Aorta (tissue), 5 donors: Measurements from ENCODE around the gene MRPL3. TPM values are rescaled to one million over a fixed set of nuclear protein-coding genes. Genes with fewer than 3 reads are reported as not detected.
"Not testable (repeated sequence)": the region's sequence is repeated elsewhere in the genome, so short reads cannot be mapped to it uniquely, and the experiment has no call there.

Source experiments
- ATAC-seq: fragments of 200-7000 bp; cut with Tn5 transposase; one replicate; pipeline ENCODE4 v1.9.1; 2022; ENCODE audit warnings: moderate library complexity; ENCODE audit not compliant: low FRiP score
- DNase-seq, 2 donors: peaks; one replicate each; pipeline ENCODE4 v3.0.0-alpha.2; 2020
- H3K27ac ChIP-seq, 2 donors: one replicate each; pipeline ENCODE4 v1.5.1; 2013; ENCODE audit warnings: low read length in 2 of 2, mild to moderate bottlenecking in 2 of 2, moderate library complexity in 2 of 2, control low read depth in 1 of 2, inconsistent platforms in 1 of 2, low read depth in 1 of 2
- H3K27me3 ChIP-seq, 2 donors: one replicate each; pipeline ENCODE4 v1.6.1; 2013; ENCODE audit warnings: control low read depth in 1 of 2, low read length in 1 of 2, mild to moderate bottlenecking in 1 of 2, moderate library complexity in 1 of 2; ENCODE audit not compliant: insufficient read depth in 2 of 2, control insufficient read depth in 1 of 2
- H3K36me3 ChIP-seq, 2 donors: one replicate each; pipeline ENCODE4 v1.6.1; 2013; ENCODE audit warnings: control low read depth in 1 of 2, low read length in 1 of 2, mild to moderate bottlenecking in 1 of 2; ENCODE audit not compliant: insufficient read depth in 2 of 2, control insufficient read depth in 1 of 2
- H3K4me1 ChIP-seq, 2 donors: one replicate each; pipeline ENCODE4 v1.6.1; 2013; ENCODE audit warnings: low read length in 2 of 2, control low read depth in 1 of 2, mild to moderate bottlenecking in 1 of 2, moderate library complexity in 1 of 2; ENCODE audit not compliant: insufficient read depth in 2 of 2, control insufficient read depth in 1 of 2
- H3K4me3 ChIP-seq, 2 donors: one replicate each; pipeline ENCODE4 v1.5.1; 2013; ENCODE audit warnings: low read length in 2 of 2, control low read depth in 1 of 2, mild to moderate bottlenecking in 1 of 2
- H3K9me3 ChIP-seq: one replicate; pipeline ENCODE4 v1.6.1; 2013; ENCODE audit warnings: mild to moderate bottlenecking, low read length; ENCODE audit not compliant: control insufficient read depth
- WGBS, 2 donors: extraction: QIAGEN DNeasy Blood & Tissue Kit; methylation state at CpG; one replicate each; pipeline ENCODE4 v1.1.7; 2013; 5-methylcytosine and 5-hydroxymethylcytosine counted together
- intact Hi-C, 2 donors: fragments of 100-400 bp; cut with DNase I; formaldehyde crosslinking; loops; one replicate each; pipeline versions ENCODE4 v1.14.2 to v1.15.0; 2022
- polyA plus RNA-seq, 2 donors: library from polyadenylated mRNA; stranded (reverse); fragments of 200-250 nt; gene quantifications; one replicate each; pipeline ENCODE4 v1.2.3, GENCODE V29; 2013
- total RNA-seq, 2 donors: library from RNA; stranded (reverse); fragmentation: NEBNext Ultra II Directional; extraction: Animal tissue kit (Norgen Biotek cat#: 25700); gene quantifications; one replicate each; pipeline ENCODE4 v1.2.1, GENCODE V29; 2021
- donor health status: healthy with polysubstance abuse.
- donor health status: Bipolar disorder and iron deficiency.
- donor health status: DM: no; HTN: no; CAD: no.
- donor health status: DM: no; HTN: no; CAD: no.
- donor health status: DM: yes; HTN: yes; CAD: no.

MRPL3 gene
- total and polyA plus RNA-seq, 4 donors = 40.9 to 52.5 (median 48.2) TPM

DNA sequence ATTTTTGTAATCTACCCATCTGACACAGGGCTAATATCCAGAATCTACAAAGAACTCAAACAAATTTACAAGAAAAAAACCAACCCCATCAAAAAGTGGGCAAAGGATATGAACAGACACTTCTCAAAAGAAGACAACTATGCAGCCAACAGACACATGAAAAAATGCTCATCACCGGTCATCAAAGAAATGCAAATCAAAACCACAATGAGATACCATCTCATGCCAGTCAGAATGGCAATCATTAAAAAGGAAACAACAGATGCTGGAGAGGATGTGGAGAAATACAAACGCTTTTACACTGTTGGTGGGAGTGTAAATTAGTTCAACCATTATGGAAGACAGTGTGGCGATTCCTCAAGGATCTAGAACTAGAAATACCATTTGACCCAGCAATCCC lies 16.2 kb downstream of the MRPL3 start:
- DNase-seq, H3K9me3 ChIP-seq, H3K27ac ChIP-seq, H3K4me3 ChIP-seq, ATAC-seq, H3K36me3 ChIP-seq, H3K27me3 ChIP-seq, intact Hi-C loops, H3K4me1 ChIP-seq: not testable (repeated sequence)
- 94 to 96% methylated on average over 3 of the region's 3 CpGs for WGBS, 2 donors

DNA sequence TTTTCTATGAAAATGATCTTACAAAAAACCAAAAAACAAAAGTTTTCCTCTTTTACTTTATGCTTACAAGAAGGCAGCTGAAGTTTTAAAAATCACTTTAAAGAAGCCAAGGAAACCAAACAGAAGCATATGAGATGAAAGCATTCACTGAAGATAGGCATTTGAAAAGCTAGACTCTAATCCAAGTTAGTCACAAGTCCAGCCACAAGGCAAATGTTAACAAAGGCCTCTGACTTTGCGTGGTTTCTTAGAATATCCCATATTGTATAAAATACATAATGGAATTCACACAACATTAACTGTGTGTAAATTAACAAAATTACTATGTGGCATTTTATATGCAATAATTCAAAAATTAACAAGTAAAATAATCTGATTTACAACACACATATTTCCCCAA lies 17.7 kb downstream of the MRPL3 start:
- no peak overlapping the region for H3K4me3 ChIP-seq
- peaks cover under 1 to 3% of the 10 kb centered on the region in 2 donors for H3K36me3 ChIP-seq
- ATAC-seq (no peak), DNase-seq (no peak)
- intact Hi-C loops = no loop called here
- H3K9me3 ChIP-seq = no peaks in the 10 kb centered on the region
- 95 to 99% methylated on average over 1 of the region's 1 CpG for WGBS, 2 donors
- H3K27me3 ChIP-seq = no peaks in the 10 kb centered on the region
- no peaks in the 10 kb centered on the region for H3K4me1 ChIP-seq
- H3K27ac ChIP-seq = no peak overlapping the region

DNA sequence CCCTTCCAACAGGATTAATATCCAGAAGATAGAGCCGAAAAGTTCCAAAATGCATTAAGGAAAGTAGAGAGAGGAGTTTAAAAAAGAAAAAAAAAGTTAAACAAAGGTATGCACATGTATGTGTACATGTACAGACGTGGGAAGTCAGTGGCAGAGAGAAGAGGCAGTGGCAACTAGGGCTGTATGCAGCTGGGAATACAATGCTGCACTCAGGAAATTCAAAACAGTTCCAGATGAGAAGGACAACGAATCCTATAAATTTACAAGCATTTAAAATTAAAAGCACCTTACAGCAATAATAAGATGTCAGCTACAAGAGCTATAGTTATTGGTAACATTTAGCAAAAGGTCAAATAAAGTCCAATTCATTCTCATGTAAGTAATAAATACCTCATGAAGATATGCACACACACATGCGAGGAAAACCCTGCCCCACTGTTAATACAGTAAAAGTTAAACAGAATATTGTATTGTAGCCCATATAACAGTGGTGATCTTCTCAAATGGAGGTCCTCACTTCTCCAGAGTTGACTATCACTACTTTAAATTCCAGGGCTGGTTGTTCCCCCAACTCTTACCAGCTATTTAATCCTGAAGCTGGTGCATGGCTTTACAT lies 18.2 kb downstream of the MRPL3 start:
- H3K27ac ChIP-seq = no peak overlapping the region
- no peak for ATAC-seq
- H3K27me3 ChIP-seq = no peaks in the 10 kb centered on the region
- no peaks in the 10 kb centered on the region for H3K9me3 ChIP-seq
- no peaks in the 10 kb centered on the region for H3K4me1 ChIP-seq
- intact Hi-C loops = no loop called here
- 86 to 87% methylated on average over 4 of the region's 4 CpGs for WGBS, 2 donors
- DNase-seq = no peak
- no peak overlapping the region for H3K4me3 ChIP-seq
- peaks cover 0 to 4% of the 10 kb centered on the region in 2 donors for H3K36me3 ChIP-seq

DNA sequence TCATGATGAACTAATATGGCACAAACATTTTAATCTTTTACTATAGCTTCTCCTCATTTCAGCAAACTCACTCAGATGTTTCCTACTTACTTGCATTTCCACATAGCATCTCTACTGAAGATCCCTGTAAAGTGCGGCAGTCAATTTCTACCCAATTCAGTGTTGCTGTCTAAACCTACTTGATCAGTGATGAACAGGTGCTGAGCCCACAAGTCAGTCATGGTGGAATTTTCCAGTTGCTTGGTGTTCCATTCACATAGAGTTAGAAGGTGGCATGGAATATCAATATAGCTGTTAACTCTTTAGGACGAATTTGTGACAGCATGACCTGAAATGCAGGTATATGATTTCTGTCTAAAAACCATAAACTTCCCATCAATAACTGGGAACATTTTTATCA lies 22.7 kb downstream of the MRPL3 start:
- 98% methylated on average over 2 of the region's 2 CpGs for WGBS, 2 donors
- DNase-seq = no peak
- intact Hi-C loops = no loop called here
- Histone ChIP-seq H3K4me1 (no peaks in the 10 kb centered on the region), H3K36me3 (peaks cover 0 to 4% of the 10 kb centered on the region in 2 donors), H3K4me3 (no peak overlapping the region), H3K27me3 (no peaks in the 10 kb centered on the region), H3K27ac (no peak overlapping the region), H3K9me3 (no peaks in the 10 kb centered on the region)
- no peak for ATAC-seq

DNA sequence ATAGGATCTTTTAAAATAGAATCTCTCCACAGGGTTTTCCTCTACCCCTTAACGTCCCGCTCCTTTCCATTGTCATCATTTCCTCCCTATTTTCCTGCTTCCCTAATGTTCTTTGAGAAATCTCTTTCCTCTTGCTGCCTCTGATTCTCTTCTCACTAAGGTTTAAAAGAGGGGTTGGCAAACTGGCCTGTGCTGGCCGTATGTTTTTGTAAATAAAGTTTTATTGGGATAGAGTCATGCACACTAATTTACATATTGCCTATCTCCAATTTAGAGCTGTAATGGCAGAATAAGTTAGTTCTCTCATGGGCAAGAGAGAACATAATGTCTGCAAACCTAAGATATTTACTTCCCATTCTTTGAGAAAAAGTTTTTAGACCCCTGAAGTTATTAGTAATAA lies 25.0 kb downstream of the MRPL3 start:
- Histone ChIP-seq H3K27ac (no peak overlapping the region), H3K4me1 (no peaks in the 10 kb centered on the region), H3K27me3 (no peaks in the 10 kb centered on the region), H3K36me3 (peaks cover 0 to 2% of the 10 kb centered on the region in 2 donors), H3K9me3 (no peaks in the 10 kb centered on the region), H3K4me3 (no peak overlapping the region)
- intact Hi-C loops = no loop called here
- ATAC-seq (no peak), DNase-seq (no peak)
- WGBS, 2 donors = 87 to 92% methylated on average over 3 of the region's 3 CpGs

GRCh38 chr3:131474115-131474514 lies 28.7 kb downstream of the MRPL3 start:
- intact Hi-C loops = no loop called here
- Histone ChIP-seq H3K4me3 (no peak overlapping the region), H3K27me3 (no peaks in the 10 kb centered on the region), H3K9me3 (no peaks in the 10 kb centered on the region), H3K27ac (no peak overlapping the region), H3K4me1 (no peaks in the 10 kb centered on the region), H3K36me3 (no peaks in the 10 kb centered on the region)
- no peak for DNase-seq
- ATAC-seq = no peak

DNA sequence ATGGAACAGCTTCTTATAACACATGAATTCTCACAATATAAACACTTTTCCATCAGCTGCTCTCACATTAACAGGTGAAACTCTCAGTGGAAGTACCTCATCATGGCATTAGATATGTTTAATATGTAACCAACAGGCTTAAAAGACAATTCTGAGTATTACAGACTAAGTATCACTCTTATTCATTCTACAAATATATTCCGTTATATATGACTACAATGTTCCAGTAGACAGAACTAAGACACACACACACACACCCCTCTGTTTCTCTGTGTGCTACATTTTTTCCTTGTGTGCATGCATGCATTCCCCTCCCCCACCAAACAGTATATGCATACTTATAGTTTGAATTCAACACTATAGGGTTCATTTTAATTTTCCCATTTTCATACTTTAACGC lies 32.4 kb downstream of the MRPL3 start:
- H3K27me3 ChIP-seq = no peaks in the 10 kb centered on the region
- H3K9me3 ChIP-seq = no peaks in the 10 kb centered on the region
- DNase-seq (no peak), ATAC-seq (no peak)
- peaks cover 0 to 1% of the 10 kb centered on the region in 2 donors for H3K36me3 ChIP-seq
- H3K4me1 ChIP-seq = no peaks in the 10 kb centered on the region
- H3K27ac ChIP-seq = no peak overlapping the region
- intact Hi-C loops = no loop called here
- H3K4me3 ChIP-seq = no peak overlapping the region
- 97 to 100% methylated on average over 2 of the region's 2 CpGs for WGBS, 2 donors

DNA sequence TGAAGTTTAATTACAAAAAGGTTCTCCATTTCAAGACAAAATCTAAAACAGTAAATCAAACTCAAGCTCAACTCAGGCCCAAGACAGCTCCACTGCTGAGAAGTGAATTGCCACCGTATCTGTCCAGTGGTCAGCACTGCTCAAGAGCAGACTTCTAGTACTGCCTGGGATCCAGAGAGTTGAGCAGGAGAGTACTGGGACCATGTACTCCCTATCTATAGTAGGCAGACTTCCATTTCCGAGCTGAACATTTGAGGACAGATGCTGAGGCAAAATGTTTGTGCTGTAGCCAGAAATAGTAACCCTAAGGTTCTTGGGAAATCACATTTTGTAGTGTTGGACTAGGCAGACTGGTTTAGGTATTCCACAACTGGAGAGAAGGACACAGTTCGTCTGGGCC lies 44.1 kb downstream of the MRPL3 start:
- 61 to 62% methylated on average over 3 of the region's 3 CpGs for WGBS, 2 donors
- intact Hi-C loops = no loop called here
- Histone ChIP-seq H3K27ac (no peak overlapping the region), H3K4me3 (no peak overlapping the region), H3K9me3 (no peaks in the 10 kb centered on the region), H3K36me3 (peaks cover 0 to 5% of the 10 kb centered on the region in 2 donors), H3K4me1 (no peaks in the 10 kb centered on the region), H3K27me3 (no peaks in the 10 kb centered on the region)
- ATAC-seq = no peak
- DNase-seq = no peak

- intact Hi-C loops = no loop called here
- Histone ChIP-seq H3K27ac (no peak overlapping the region), H3K27me3 (no peaks in the 10 kb centered on the region), H3K36me3 (peaks cover 0 to 5% of the 10 kb centered on the region in 2 donors), H3K4me1 (peaks cover 0 to 2% of the 10 kb centered on the region in 2 donors), H3K4me3 (no peak overlapping the region), H3K9me3 (no peaks in the 10 kb centered on the region)
- no peak for ATAC-seq
- 27 to 31% methylated on average over 1 of the region's 1 CpG for WGBS, 2 donors
- DNase-seq = no peak
These were observed 45.6 kb downstream of the MRPL3 start for GRCh38 chr3:131457220-131457619.
